Stimulated activated CD8-positive, alpha-beta memory T cell treated with anti-CD3 and anti-CD28 coated beads, Interleukin-2, amount 100 ng/mL, for 1 hour (primary cell): ENCODE measurements around the gene RPL41.
A peak's percentile ranks its signal among the peaks of the same experiment; 100 is the strongest.

Source experiments
- DNase-seq, 2 donors: peaks; one replicate each; pipeline ENCODE4 v3.0.0-alpha.2; 2020; ENCODE audit warnings: low read depth in 2 of 2

RPL41 gene

GRCh38 chr12:56127888-56128669 is 11.6 kb downstream of the RPL41 start, which contains the start of gene ESYT1:
TSS of gene ESYT1 (plus strand) at chr12:56128267. CDS start at chr12:56128320, 53 bp downstream.
- DNase-seq, result peak; percentile 87 to 93

- DNase-seq, result no peak
Observed at GRCh38 chr12:56128670-56129205, 12.3 kb downstream of the RPL41 start.

- peak in 1 of 2 donors; percentile 68 for DNase-seq
Observed at GRCh38 chr12:56129206-56129941, 12.9 kb downstream of the RPL41 start.

GRCh38 chr12:56129942-56130495 is 13.6 kb downstream of the RPL41 start:
- no peak for DNase-seq

- no peak for DNase-seq
Observed at GRCh38 chr12:56130876-56131275, 14.4 kb downstream of the RPL41 start.

- no peak for DNase-seq
Observed at GRCh38 chr12:56134897-56135296, 18.5 kb downstream of the RPL41 start.

GRCh38 chr12:56137853-56138571 is 21.6 kb downstream of the RPL41 start:
- DNase-seq, result no peak

- no peak for DNase-seq
Observed at GRCh38 chr12:56141946-56142784, 25.7 kb downstream of the RPL41 start.

- DNase-seq, result no peak
Observed at GRCh38 chr12:56143217-56143616, 26.8 kb downstream of the RPL41 start.

GRCh38 chr12:56143870-56144269 is 27.4 kb downstream of the RPL41 start:
- DNase-seq, result no peak

- no peak for DNase-seq
Observed at GRCh38 chr12:56145217-56145616, 28.8 kb downstream of the RPL41 start.

GRCh38 chr12:56146492-56147460 is 30.3 kb downstream of the RPL41 start:
- DNase-seq, result no peak

GRCh38 chr12:56150563-56150962 is 34.1 kb downstream of the RPL41 start:
- DNase-seq, result no peak

GRCh38 chr12:56151672-56152131 is 35.3 kb downstream of the RPL41 start:
- peak; percentile 33 to 48 for DNase-seq

- DNase-seq, result peak; percentile 84 to 89
Observed at GRCh38 chr12:56152132-56152755, 35.8 kb downstream of the RPL41 start, which contains the start of gene MYL6B. TSS of gene MYL6B (plus strand) at chr12:56152587. CDS start at chr12:56153919, 1,332 bp downstream.

GRCh38 chr12:56152756-56153677 is 36.6 kb downstream of the RPL41 start:
- no peak for DNase-seq

- DNase-seq, result no peak
Observed at GRCh38 chr12:56153678-56154065, 37.2 kb downstream of the RPL41 start.

- no peak for DNase-seq
Observed at GRCh38 chr12:56154246-56154771, 37.9 kb downstream of the RPL41 start.
